ENCODE measurements around the gene CDCA5.

CDCA5 gene

GRCh38 chr11:65083834-65084597 lies at the start of gene CDCA5, which contains the start of gene ZFPL1:
Gene CDCA5, minus strand, starts transcription at chr11:65084040. Its CDS starts 62 bp downstream, at chr11:65083978.
Gene ZFPL1, plus strand, starts transcription at chr11:65084222. Its CDS starts 477 bp downstream, at chr11:65084699.
- H3K79me2 ChIP-seq (ENCODE audit: insufficient read depth, low read length): peaks cover 56% of the 10 kb centered on the region
- TF ChIP-seq, protein P1, sequence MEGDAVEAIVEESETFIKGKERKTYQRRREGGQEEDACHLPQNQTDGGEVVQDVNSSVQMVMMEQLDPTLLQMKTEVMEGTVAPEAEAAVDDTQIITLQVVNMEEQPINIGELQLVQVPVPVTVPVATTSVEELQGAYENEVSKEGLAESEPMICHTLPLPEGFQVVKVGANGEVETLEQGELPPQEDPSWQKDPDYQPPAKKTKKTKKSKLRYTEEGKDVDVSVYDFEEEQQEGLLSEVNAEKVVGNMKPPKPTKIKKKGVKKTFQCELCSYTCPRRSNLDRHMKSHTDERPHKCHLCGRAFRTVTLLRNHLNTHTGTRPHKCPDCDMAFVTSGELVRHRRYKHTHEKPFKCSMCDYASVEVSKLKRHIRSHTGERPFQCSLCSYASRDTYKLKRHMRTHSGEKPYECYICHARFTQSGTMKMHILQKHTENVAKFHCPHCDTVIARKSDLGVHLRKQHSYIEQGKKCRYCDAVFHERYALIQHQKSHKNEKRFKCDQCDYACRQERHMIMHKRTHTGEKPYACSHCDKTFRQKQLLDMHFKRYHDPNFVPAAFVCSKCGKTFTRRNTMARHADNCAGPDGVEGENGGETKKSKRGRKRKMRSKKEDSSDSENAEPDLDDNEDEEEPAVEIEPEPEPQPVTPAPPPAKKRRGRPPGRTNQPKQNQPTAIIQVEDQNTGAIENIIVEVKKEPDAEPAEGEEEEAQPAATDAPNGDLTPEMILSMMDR (IDR thresholded peaks at IDR 0.05; ENCODE audit: insufficient read depth, low read length, poor library complexity, severe bottlenecking): no peak
- no peak for TF ChIP-seq EZH2phosphoT487 (conservative IDR thresholded peaks at IDR 0.05; ENCODE audit: low read length)

DNA sequence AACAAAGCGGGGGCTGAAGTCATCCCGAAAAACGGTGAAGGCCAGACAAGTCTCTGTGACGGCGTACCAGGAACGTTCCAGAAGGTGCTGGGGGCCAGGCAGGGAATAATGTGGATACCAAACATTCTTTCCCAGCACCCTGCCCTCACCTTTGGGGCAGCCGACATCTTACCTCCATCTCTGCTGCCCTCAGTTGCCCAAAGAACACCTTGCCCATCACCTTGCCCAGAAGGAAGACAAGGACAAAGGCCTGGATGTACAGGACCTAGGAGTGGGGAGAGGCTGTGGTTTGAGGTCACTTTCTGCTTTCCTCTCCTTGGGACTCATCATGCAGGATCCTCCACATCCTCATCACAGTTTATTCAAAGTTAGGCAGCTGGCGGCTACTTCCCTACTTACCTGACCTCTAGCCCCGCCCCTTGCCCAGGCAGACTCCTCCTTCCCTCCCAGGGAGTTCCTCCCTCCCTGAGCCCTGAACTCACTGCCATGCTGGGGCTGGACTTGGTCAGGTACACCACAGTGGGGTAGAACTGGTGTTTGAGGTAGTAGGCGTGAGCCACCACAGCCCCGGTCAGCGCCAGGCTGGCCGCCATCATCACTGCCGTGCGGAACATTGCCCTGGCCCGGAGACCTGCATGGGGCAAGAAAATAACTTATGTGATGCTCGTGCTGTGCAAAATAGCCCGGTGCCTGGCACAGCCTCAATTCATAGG lies 49.3 kb upstream of the CDCA5 start:
- Histone ChIP-seq H3K4me3 (ENCODE audit: insufficient read depth, low read length, poor library complexity, severe bottlenecking) (peak overlapping the region; percentile 96), H3K36me3 (ENCODE audit: low read length) (peaks cover 22% of the 10 kb centered on the region; the same call in 1 of the 2 replicates), H3K27ac (ENCODE audit: low read depth, low read length) (peak overlapping the region; percentile 100)

More at GRCh38 chr11:65083834-65084597, at the start of gene CDCA5, which contains the start of gene ZFPL1:
- Histone ChIP-seq H3K4me3 (ENCODE audit: insufficient read depth, low read length, poor library complexity, severe bottlenecking) (peak within 1 kb of the TSS; percentile 98), H3F3A (ENCODE audit: insufficient read depth) (no peaks in the 10 kb centered on the region), H4K20me1 (ENCODE audit: low read depth, low read length) (no peaks in the 10 kb centered on the region), H3K9ac (ENCODE audit: low read length) (peak within 1 kb of the TSS; percentile 88), H3K36me3 (ENCODE audit: low read length) (peaks cover 12% of the 10 kb centered on the region), H3K4me2 (ENCODE audit: low read depth, low read length, poor library complexity, severe bottlenecking) (peak within 1 kb of the TSS; percentile 83), H3K27me3 (ENCODE audit: low read length) (no peaks in the 10 kb centered on the region), H2AFZ (ENCODE audit: low read depth, low read length, severe bottlenecking) (peak within 1 kb of the TSS; percentile 39), H3K27ac (ENCODE audit: low read depth, low read length) (peak within 1 kb of the TSS; percentile 80), H3K9me3 (ENCODE audit: insufficient read depth, low read length) (no peaks in the 10 kb centered on the region), H3K9me2 (replicated peaks; ENCODE audit: insufficient read depth, low read length) (no peaks in the 10 kb centered on the region)

DNA sequence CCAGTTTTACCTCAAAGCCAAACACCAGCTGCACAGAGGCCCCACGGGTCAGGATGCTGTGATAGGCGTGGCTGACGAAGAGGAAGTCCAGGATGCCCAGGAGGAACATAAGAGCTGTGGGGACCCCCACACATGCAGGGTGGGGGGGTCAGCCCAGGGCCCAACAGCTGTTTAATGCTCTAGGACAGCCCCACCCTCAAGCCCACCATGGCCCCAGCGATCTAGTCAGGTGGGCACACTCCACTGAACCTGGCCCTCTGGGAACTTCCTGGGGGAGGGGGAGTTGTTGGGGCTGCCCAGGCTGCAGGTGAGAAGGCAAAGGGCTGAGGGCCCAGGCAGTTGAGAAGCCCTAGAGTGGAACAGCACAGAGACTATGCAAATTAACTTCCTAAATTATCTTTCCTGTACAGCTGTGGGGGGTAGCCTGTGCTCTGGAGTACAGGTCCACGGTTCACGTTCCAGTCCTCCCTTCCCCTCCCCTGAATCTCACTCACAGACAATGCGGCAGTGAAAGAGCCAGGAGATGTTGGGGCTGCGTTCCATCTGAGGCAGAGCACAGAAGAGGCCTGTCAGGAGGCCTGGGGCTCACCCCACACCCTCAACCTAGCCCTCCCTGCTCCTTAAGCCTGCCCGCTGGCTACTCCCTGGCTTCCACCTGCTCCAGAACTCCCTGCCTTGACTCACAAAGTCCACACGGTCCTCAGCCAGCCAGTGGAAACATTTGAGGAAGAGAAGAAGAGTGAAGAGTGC lies 48.6 kb upstream of the CDCA5 start:
- Histone ChIP-seq H3K27me3 (ENCODE audit: low read length) (no peaks in the 10 kb centered on the region), H3K36me3 (ENCODE audit: low read length) (peaks cover 22% of the 10 kb centered on the region; the same call in 1 of the 2 replicates), H4K20me1 (ENCODE audit: low read depth, low read length) (no peaks in the 10 kb centered on the region), H3F3A (ENCODE audit: insufficient read depth) (peaks cover 49% of the 10 kb centered on the region), H3K9me2 (replicated peaks; ENCODE audit: insufficient read depth, low read length) (no peaks in the 10 kb centered on the region), H3K4me2 (ENCODE audit: low read depth, low read length, poor library complexity, severe bottlenecking) (peak overlapping the region; percentile 99), H3K9ac (ENCODE audit: low read length) (peak overlapping the region; percentile 97), H3K4me3 (ENCODE audit: insufficient read depth, low read length, poor library complexity, severe bottlenecking) (peak overlapping the region; percentile 96), H3K9me3 (ENCODE audit: insufficient read depth, low read length) (no peaks in the 10 kb centered on the region), H3K27ac (ENCODE audit: low read depth, low read length) (peak overlapping the region; percentile 100), H3K79me2 (ENCODE audit: insufficient read depth, low read length) (peaks cover 25% of the 10 kb centered on the region), H2AFZ (ENCODE audit: low read depth, low read length, severe bottlenecking) (no peak overlapping the region)
- no peak for TF ChIP-seq EZH2phosphoT487 (conservative IDR thresholded peaks at IDR 0.05; ENCODE audit: low read length)
- TF ChIP-seq, protein P1 (IDR thresholded peaks at IDR 0.05; ENCODE audit: insufficient read depth, low read length, poor library complexity, severe bottlenecking): no peak

More for the DNA sequence above, 49.3 kb upstream of the CDCA5 start:
- Histone ChIP-seq H3K9me2 (replicated peaks; ENCODE audit: insufficient read depth, low read length) (no peaks in the 10 kb centered on the region), H3K27me3 (ENCODE audit: low read length) (no peaks in the 10 kb centered on the region), H3K9me3 (ENCODE audit: insufficient read depth, low read length) (no peaks in the 10 kb centered on the region), H3F3A (ENCODE audit: insufficient read depth) (peaks cover 47% of the 10 kb centered on the region), H3K79me2 (ENCODE audit: insufficient read depth, low read length) (peaks cover 25% of the 10 kb centered on the region), H3K9ac (ENCODE audit: low read length) (peak overlapping the region; percentile 97), H3K4me2 (ENCODE audit: low read depth, low read length, poor library complexity, severe bottlenecking) (peak overlapping the region; percentile 99), H2AFZ (ENCODE audit: low read depth, low read length, severe bottlenecking) (no peak overlapping the region), H4K20me1 (ENCODE audit: low read depth, low read length) (no peaks in the 10 kb centered on the region)
- TF ChIP-seq, protein P1 (IDR thresholded peaks at IDR 0.05; ENCODE audit: insufficient read depth, low read length, poor library complexity, severe bottlenecking): no peak
- no peak for TF ChIP-seq EZH2phosphoT487 (conservative IDR thresholded peaks at IDR 0.05; ENCODE audit: low read length)

Data from SU-DHL-6 (cell line).